Astrocyte (in vitro differentiated cells and primary cell): ENCODE results near the gene CHCHD6.

Experiments used
- CTCF ChIP-seq: IDR thresholded peaks from 2 replicates; pipeline ENCODE4 v1.5.1; 2011; ENCODE audit warnings: low read depth, mild to moderate bottlenecking, inconsistent platforms, low read length, moderate library complexity; ENCODE audit not compliant: insufficient read depth
- EZH2 ChIP-seq: IDR thresholded peaks from 2 replicates; pipeline ENCODE4 v1.6.1; 2012; ENCODE audit warnings: mild to moderate bottlenecking, low read length, inconsistent platforms; ENCODE audit not compliant: insufficient read depth

DNA sequence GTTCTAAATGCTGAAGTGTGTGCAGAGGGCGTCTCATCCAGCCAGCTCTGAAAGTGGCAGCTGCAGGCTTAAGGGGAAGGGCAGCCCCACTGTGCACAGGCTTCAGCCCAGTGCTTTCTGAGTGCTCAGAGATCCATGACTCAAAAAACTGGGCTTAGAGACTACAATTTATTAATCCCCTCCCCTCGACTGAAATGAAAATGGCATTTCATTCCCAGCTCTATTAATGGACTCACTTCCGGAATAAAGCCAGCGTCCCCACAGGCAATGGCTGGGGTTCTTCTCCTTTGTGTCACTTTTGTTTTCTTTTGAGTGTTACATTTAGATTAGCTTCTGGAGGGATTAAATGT lies 223.3 kb downstream of the CHCHD6 start:
- no peak for TF ChIP-seq EZH2
- no peak for TF ChIP-seq CTCF
